Activated B cell treated with CpG ODN at 0.5 μM for 24 hours (primary cell): ENCODE data around the gene PDCD4. TPM values are rescaled to one million over a fixed set of nuclear protein-coding genes. Genes with fewer than 3 reads are reported as not detected.
A peak's percentile ranks its signal among the peaks of the same experiment; 100 is the strongest.

Experiments used
- ATAC-seq: fragments of 200-7000 bp; cut with Tn5 transposase; one replicate; pipeline ENCODE4 v1.10.0; 2021; ENCODE audit warnings: low read depth, mild to moderate bottlenecking, moderate library complexity
- CTCF ChIA-PET: fragments of 350-600 bp; sonication (Branson Sonifier 250); formaldehyde crosslinking; loops from one replicate; lab custom pipeline; 2021; ENCODE audit warnings: antibody characterized with exemption; lab: Charles Lee
- POLR2A ChIA-PET: fragments of 350-600 bp; sonication (Branson Sonifier 250); formaldehyde crosslinking; loops from one replicate; lab custom pipeline; 2021; ENCODE audit warnings: antibody characterized with exemption; lab: Charles Lee
- DNase-seq: peaks from one replicate; pipeline ENCODE4 v3.0.0; 2022
- H3K27ac Mint-ChIP-seq: one replicate; pipeline ENCODE4 v1.8.0; 2020; ENCODE audit warnings: mixed read lengths
- H3K27me3 Mint-ChIP-seq: one replicate; pipeline ENCODE4 v1.8.0; 2021; ENCODE audit warnings: mixed read lengths
- H3K36me3 Mint-ChIP-seq: one replicate; pipeline ENCODE4 v1.8.0; 2021; ENCODE audit warnings: low read depth, mixed read lengths
- H3K4me1 Mint-ChIP-seq: one replicate; pipeline ENCODE4 v1.8.0; 2021; ENCODE audit warnings: mixed read lengths
- H3K4me3 Mint-ChIP-seq: one replicate; pipeline ENCODE4 v1.8.0; 2020; ENCODE audit warnings: mild to moderate bottlenecking, mixed read lengths
- H3K9me3 Mint-ChIP-seq: one replicate; pipeline ENCODE4 v1.8.0; 2020; ENCODE audit warnings: mixed read lengths
- intact Hi-C: fragments of 100-400 bp; cut with micrococcal nuclease; formaldehyde crosslinking; loops from one replicate; pipeline ENCODE4 v1.15.1; 2024
- total RNA-seq: library from RNA; stranded (reverse); gene quantifications from 2 replicates; pipeline ENCODE4 v1.2.3, GENCODE V29; 2022
- TF ChIP-seq, protein P1 (sequence below): fragments of 200-600 bp; IDR thresholded peaks from one replicate; pipeline ENCODE4 v1.8.0; 2022; ENCODE audit warnings: antibody characterized with exemption, mild to moderate bottlenecking

Gene PDCD4
- total RNA-seq, 1 donor from 2014 or later, result 143 TPM

GRCh38 chr10:110919971-110920881 lies 48.5 kb downstream of the PDCD4 start:
- ChIA-PET POLR2A (interaction anchor here (0.6 to 2.9 kb wide), 8 partner anchors 10 to 78 kb away, joined by 3 to 27 read pairs (median 4); partner anchors contain the start of gene PDCD4), CTCF (no interaction called here)
- TF ChIP-seq, protein P1, sequence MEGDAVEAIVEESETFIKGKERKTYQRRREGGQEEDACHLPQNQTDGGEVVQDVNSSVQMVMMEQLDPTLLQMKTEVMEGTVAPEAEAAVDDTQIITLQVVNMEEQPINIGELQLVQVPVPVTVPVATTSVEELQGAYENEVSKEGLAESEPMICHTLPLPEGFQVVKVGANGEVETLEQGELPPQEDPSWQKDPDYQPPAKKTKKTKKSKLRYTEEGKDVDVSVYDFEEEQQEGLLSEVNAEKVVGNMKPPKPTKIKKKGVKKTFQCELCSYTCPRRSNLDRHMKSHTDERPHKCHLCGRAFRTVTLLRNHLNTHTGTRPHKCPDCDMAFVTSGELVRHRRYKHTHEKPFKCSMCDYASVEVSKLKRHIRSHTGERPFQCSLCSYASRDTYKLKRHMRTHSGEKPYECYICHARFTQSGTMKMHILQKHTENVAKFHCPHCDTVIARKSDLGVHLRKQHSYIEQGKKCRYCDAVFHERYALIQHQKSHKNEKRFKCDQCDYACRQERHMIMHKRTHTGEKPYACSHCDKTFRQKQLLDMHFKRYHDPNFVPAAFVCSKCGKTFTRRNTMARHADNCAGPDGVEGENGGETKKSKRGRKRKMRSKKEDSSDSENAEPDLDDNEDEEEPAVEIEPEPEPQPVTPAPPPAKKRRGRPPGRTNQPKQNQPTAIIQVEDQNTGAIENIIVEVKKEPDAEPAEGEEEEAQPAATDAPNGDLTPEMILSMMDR, result no peak
- Mint-ChIP-seq H3K4me1 (peaks cover 54% of the 10 kb centered on the region), H3K27ac (peak overlapping the region; percentile 95), H3K27me3 (no peaks in the 10 kb centered on the region), H3K4me3 (peak overlapping the region; percentile 95), H3K9me3 (no peaks in the 10 kb centered on the region), H3K36me3 (peaks cover 29% of the 10 kb centered on the region)
- no peak for DNase-seq
- ATAC-seq, result peak; percentile 25
- intact Hi-C loops, result loop anchor here (1.0 to 5.0 kb wide), 17 partner anchors 9 to 997 kb away; partner anchors contain the start of genes DUSP5, SMC3 and XPNPEP1

DNA sequence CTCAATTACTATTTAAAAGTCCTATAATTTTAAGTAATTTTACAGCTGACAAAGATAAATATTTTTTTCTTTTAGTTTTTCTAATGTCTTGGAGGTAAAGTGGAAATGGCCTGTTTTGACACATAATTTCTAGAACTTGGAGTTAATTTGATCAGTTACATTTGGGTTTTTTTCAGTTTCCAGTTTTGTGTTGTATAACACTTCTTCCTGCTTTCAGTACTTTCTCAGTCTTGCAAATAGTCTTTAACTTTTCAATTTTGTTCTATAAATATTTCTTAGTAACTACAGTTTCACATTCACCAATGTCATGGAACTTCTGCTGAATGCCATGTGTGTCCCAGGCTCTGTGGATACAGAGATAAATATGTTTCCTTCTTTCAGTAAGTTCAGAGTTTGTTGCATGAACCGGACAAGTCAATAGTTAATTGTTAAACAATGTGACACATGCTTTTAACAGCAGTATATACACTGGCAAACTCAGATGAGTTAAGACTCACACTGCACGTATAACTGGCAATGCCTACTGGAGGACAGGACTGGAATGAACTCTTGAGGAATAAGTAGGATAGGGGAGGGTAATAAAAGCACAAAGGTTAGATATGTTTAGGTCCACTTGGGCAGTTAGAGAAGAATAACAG lies 52.2 kb downstream of the PDCD4 start:
- H3K27ac Mint-ChIP-seq, result peak overlapping the region; percentile 9
- H3K9me3 Mint-ChIP-seq, result no peaks in the 10 kb centered on the region
- ATAC-seq (no peak), DNase-seq (no peak)
- intact Hi-C loops, result loop anchor here (1.0 to 5.0 kb wide), 5 partner anchors 10 to 78 kb away; no protein-coding TSS in a partner anchor
- ChIA-PET POLR2A (interaction anchor here (0.6 kb wide), 1 partner anchor 806 kb away, joined by 10 read pairs; no protein-coding TSS in a partner anchor), CTCF (no interaction called here)
- TF ChIP-seq, protein P1, result no peak
- H3K27me3 Mint-ChIP-seq, result no peaks in the 10 kb centered on the region
- peaks cover 12% of the 10 kb centered on the region for H3K36me3 Mint-ChIP-seq
- H3K4me3 Mint-ChIP-seq, result peak overlapping the region; percentile 24
- peaks cover 61% of the 10 kb centered on the region for H3K4me1 Mint-ChIP-seq

- Mint-ChIP-seq H3K36me3 (peaks cover 5% of the 10 kb centered on the region), H3K9me3 (no peaks in the 10 kb centered on the region), H3K4me1 (peaks cover 46% of the 10 kb centered on the region), H3K27ac (no peak overlapping the region), H3K27me3 (no peaks in the 10 kb centered on the region), H3K4me3 (no peak overlapping the region)
- POLR2A ChIA-PET, result interaction anchor here (0.7 to 3.3 kb wide), 2 partner anchors 9 to 45 kb away, joined by 3 to 17 read pairs; partner anchors contain the start of genes BBIP1 and SHOC2
- intact Hi-C loops, result no loop called here
- no peak for ATAC-seq
- TF ChIP-seq, protein P1, result no peak
- no peak for DNase-seq
- CTCF ChIA-PET, result interaction anchor here (0.7 kb wide), 1 partner anchor 1016 kb away, joined by 3 read pairs; no protein-coding TSS in a partner anchor
Measured at GRCh38 chr10:110927461-110927860, 55.7 kb downstream of the PDCD4 start.

DNA sequence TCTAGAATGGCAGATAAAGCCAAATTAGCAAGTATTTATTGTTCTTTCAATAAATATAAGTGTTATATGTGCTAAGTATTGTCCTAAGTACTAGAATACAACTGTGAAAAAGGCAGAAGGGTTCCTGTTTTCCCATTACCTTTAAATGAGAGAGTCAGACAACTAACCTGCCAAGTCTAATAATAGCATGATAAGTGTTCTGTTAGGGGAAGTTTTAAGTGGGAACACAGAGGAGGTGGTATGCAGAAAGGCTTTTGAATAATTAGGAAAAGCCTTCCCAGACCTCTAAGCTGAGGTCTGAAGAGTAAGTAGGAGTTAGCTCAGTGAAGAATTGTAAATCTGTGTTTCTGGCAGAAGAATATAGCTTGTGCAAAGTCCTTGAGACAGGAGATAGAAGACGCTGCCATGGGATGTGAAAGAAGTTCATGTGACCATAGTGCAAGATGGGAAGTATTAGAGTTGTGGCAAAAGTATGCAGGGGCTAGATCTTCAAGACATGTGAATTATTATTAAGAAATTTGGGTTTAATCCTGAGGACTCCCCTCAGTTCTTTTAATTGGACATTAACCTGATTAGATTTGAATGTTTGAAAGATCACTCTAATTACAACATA lies 60.1 kb downstream of the PDCD4 start:
- ChIA-PET CTCF (no interaction called here), POLR2A (no interaction called here)
- no peaks in the 10 kb centered on the region for H3K27me3 Mint-ChIP-seq
- DNase-seq (no peak), ATAC-seq (no peak)
- TF ChIP-seq, protein P1, result no peak
- peaks cover 11% of the 10 kb centered on the region for H3K36me3 Mint-ChIP-seq
- intact Hi-C loops, result loop anchor here (2.0 kb wide), 1 partner anchor 23 kb away; no protein-coding TSS in a partner anchor
- H3K4me1 Mint-ChIP-seq, result peaks cover 35% of the 10 kb centered on the region
- no peak overlapping the region for H3K27ac Mint-ChIP-seq
- no peak overlapping the region for H3K4me3 Mint-ChIP-seq
- H3K9me3 Mint-ChIP-seq, result no peaks in the 10 kb centered on the region
